GM12878 (cell line): ENCODE measurements around the gene PDHA1. TPM values are rescaled to one million over a fixed set of nuclear protein-coding genes. Genes with fewer than 3 reads are reported as not detected.

ENCODE experiments used
- ATAC-seq: fragments of 200-7000 bp; cut with Tn5 transposase; 3 replicates; pipeline ENCODE4 v1.9.1; 2020; ENCODE audit warnings: mild to moderate bottlenecking, moderate library complexity
- BruUV-seq: library from RNA; stranded (reverse); fragments of 400-500 nt; replicated peaks from 2 replicates; lab custom pipeline; 2021; lab: Mats Ljungman, UMichigan
- CTCF ChIA-PET: fragments of 300-600 bp; sonication (Branson Sonifier 250); formaldehyde crosslinking; extraction: SDS; loops from one replicate; lab custom pipeline; 2021; ENCODE audit warnings: inconsistent platforms; lab: Yijun Ruan, JAX
- POLR2A ChIA-PET: fragments of 350-600 bp; formaldehyde crosslinking; extraction: SDS; loops from one replicate; lab custom pipeline; 2021; ENCODE audit warnings: inconsistent platforms; lab: Charles Lee
- RAD21 ChIA-PET: fragments of 300-600 bp; sonication (Branson Sonifier 250); formaldehyde crosslinking; loops from one replicate; lab custom pipeline; 2023; ENCODE audit warnings: antibody characterized with exemption; ENCODE audit not compliant: unreplicated experiment; lab: Charles Lee
- SMC1A ChIA-PET: fragments of 300-600 bp; sonication (Branson Sonifier 250); formaldehyde crosslinking; loops from one replicate; lab custom pipeline; 2023; ENCODE audit not compliant: unreplicated experiment, uncharacterized antibody; lab: Charles Lee
- DNase-seq: peaks from one replicate; pipeline ENCODE4 v3.0.0-alpha.2; 2011; ENCODE audit warnings: low read depth, low spot score
- FAIRE-seq: peaks from 3 replicates; lab custom pipeline; 2011; peaks lifted over from hg19 to GRCh38; lab: Jason Lieb, UNC
- H2AFZ ChIP-seq: 2 replicates; pipeline ENCODE4 v1.6.0; 2011; ENCODE audit warnings: low read depth, low read length, control low read depth; ENCODE audit not compliant: control insufficient read depth
- H3K27ac ChIP-seq: 2 replicates; pipeline ENCODE4 v1.5.1; 2011; ENCODE audit warnings: control low read depth; ENCODE audit not compliant: control insufficient read depth, insufficient read depth
- H3K27me3 ChIP-seq, 2 experiments: replicated peaks in 1 of 2; 2 replicates each; pipeline versions ENCODE4 v1.6.0 to v1.6.1; 2011; ENCODE audit warnings: low read length in 1 of 2; ENCODE audit not compliant: control insufficient read depth in 2 of 2, insufficient read depth in 2 of 2
- H3K36me3 ChIP-seq, 2 experiments: 2 replicates each; pipeline ENCODE4 v1.5.1; 2011; ENCODE audit warnings: low read length in 1 of 2; ENCODE audit not compliant: control insufficient read depth in 2 of 2, insufficient read depth in 2 of 2
- H3K4me1 ChIP-seq: 2 replicates; pipeline ENCODE4 v1.6.1; 2011; ENCODE audit warnings: mild to moderate bottlenecking, low read length, moderate library complexity, mixed read lengths; ENCODE audit not compliant: control insufficient read depth, insufficient read depth
- H3K4me2 ChIP-seq: 2 replicates; pipeline ENCODE4 v1.6.0; 2011; ENCODE audit warnings: control low read depth; ENCODE audit not compliant: control insufficient read depth, insufficient read depth
- H3K4me3 ChIP-seq: fragments of 200-600 bp; sonication (generic); 2 replicates; pipeline ENCODE4 v1.5.1; 2016
- H3K79me2 ChIP-seq: 2 replicates; pipeline ENCODE4 v1.6.0; 2011; ENCODE audit warnings: low read length; ENCODE audit not compliant: control insufficient read depth, insufficient read depth
- H3K9ac ChIP-seq: 2 replicates; pipeline ENCODE4 v1.8.0; 2011; ENCODE audit warnings: low read length, control low read depth, mixed read lengths; ENCODE audit not compliant: control insufficient read depth, insufficient read depth
- H3K9me3 ChIP-seq: replicated peaks from 3 replicates; pipeline ENCODE4 v1.5.1; 2011; ENCODE audit warnings: mild to moderate bottlenecking, low read length; ENCODE audit not compliant: control insufficient read depth, insufficient read depth
- H4K20me1 ChIP-seq: 2 replicates; pipeline ENCODE4 v1.6.0; 2011; ENCODE audit not compliant: control insufficient read depth, insufficient read depth
- ATF7 ChIP-seq: fragments of 450-650 bp; IDR thresholded peaks from 2 replicates; pipeline ENCODE4 v1.6.1; 2016; ENCODE audit warnings: low read depth, mild to moderate bottlenecking
- CTCF ChIP-seq, 3 experiments: IDR thresholded peaks in 2 of 3; conservative IDR thresholded peaks in 1 of 3; 2 replicates each; pipeline ENCODE4 v1.5.1; 2011; ENCODE audit warnings: low read depth in 3 of 3, low read length in 3 of 3, mild to moderate bottlenecking in 3 of 3, control low read depth in 2 of 3, moderate library complexity in 2 of 3, inconsistent platforms in 1 of 3, mixed read lengths in 1 of 3; ENCODE audit not compliant: control insufficient read depth in 2 of 3, insufficient read depth in 1 of 3; ENCODE audit errors: extremely low read depth in 1 of 3
- FOXM1 ChIP-seq: IDR thresholded peaks from 2 replicates; pipeline ENCODE4 v1.6.1; 2012; ENCODE audit warnings: low read depth, mild to moderate bottlenecking, inconsistent platforms, low read length, moderate library complexity
- NFYB ChIP-seq: IDR thresholded peaks from 2 replicates; pipeline ENCODE4 v1.6.1; 2011; ENCODE audit warnings: low read depth, mild to moderate bottlenecking, low read length, improper control_type of control experiment, moderate library complexity; ENCODE audit not compliant: insufficient read depth
- NR2C2 ChIP-seq: IDR thresholded peaks from 2 replicates; pipeline ENCODE4 v1.6.1; 2011; ENCODE audit warnings: borderline replicate concordance, low read depth; ENCODE audit not compliant: control insufficient read depth, insufficient read length
- POLR2AphosphoS2 ChIP-seq: IDR thresholded peaks from 2 replicates; pipeline ENCODE4 v1.6.1; 2011; ENCODE audit warnings: low read depth, mild to moderate bottlenecking, low read length, improper control_type of control experiment, moderate library complexity
- YY1 ChIP-seq: IDR thresholded peaks from 2 replicates; pipeline ENCODE4 v1.6.1; 2011; ENCODE audit warnings: low read depth, mild to moderate bottlenecking, low read length
- WGBS: methylation state at CpG from one replicate; pipeline ENCODE4 v1.1.6; 2016; ENCODE audit warnings: low lambda C conversion rate; ENCODE audit not compliant: insufficient replicate concordance, insufficient coverage; ENCODE audit errors: missing lambda C conversion rate; 5-methylcytosine and 5-hydroxymethylcytosine counted together
- in situ Hi-C: fragments of 300-500 bp; cut with MboI; formaldehyde crosslinking; loops from 9 replicates; pipeline ENCODE4 v1.14.3; 2018; ENCODE audit warnings: mixed read lengths
- intact Hi-C: fragments of 100-400 bp; cut with micrococcal nuclease; formaldehyde crosslinking; loops from one replicate; pipeline ENCODE4 v1.14.2; 2022; ENCODE audit not compliant: unreplicated experiment
- polyA plus RNA-seq, 11 experiments: library from polyadenylated mRNA; depleted of rRNA in 4 of 11; unstranded in 6 of 11; stranded (reverse) in 5 of 11; fragments of >200 nt; fragmentation: Nextera tagmentation in 4 of 11; fragmentation: Illumina TruSeq in 1 of 11; extraction: Ambion mirVana in 4 of 11; extraction: Trizol in 1 of 11; gene quantifications; 1 replicate in 1 of 11; 2 replicates in 10 of 11; pipeline versions ENCODE4 v1.2.1 to v1.2.3, GENCODE V29; 2011 to 2016; ENCODE audit warnings: inconsistent platforms in 2 of 11, missing spikeins in 2 of 11, low read depth in 1 of 11
- total RNA-seq, 4 experiments: library from RNA; depleted of rRNA in 3 of 4; stranded (reverse); fragments of >200 nt in 3 of 4; fragmentation: Illumina TruSeq in 1 of 4; extraction: Trizol in 1 of 4; gene quantifications; 2 replicates each; pipeline versions ENCODE4 v1.2.1 to v1.2.3, GENCODE V29; 2013 to 2021
- TF ChIP-seq, protein P1 (sequence below): IDR thresholded peaks from 2 replicates; pipeline ENCODE4 v1.6.1; 2011; ENCODE audit warnings: borderline replicate concordance, low read depth, mild to moderate bottlenecking, moderate library complexity, mixed read lengths, low read length; ENCODE audit not compliant: insufficient read depth; ENCODE audit errors: extremely low read length

Gene PDHA1
- total and polyA plus RNA-seq, 10 of the 15 experiments (the other 5 are each of a cell fraction or from before 2014, with no cell fraction given): 175 to 370 (median 270) TPM

DNA sequence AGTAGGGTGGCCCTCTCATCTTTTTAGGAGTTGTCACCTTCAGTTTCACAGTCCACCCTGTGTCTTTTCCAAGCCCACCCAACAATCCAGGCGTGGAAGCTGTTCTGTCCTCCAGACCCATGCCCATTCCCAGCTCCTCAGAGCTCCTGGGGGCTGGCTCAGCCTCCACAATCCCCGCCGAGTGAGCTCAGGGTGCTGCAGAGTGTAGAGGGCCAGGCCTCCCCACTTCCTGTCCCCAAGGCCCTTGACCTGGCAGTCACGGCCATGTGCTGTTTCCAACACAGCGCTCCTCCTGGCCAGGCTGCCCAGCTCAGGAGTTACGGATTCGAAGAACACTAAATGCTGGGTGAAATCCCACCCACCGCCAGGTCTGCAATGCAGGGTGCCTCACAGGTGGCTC lies 31.8 kb downstream of the PDHA1 start:
- Histone ChIP-seq H4K20me1 (no peaks in the 10 kb centered on the region), H3K27me3 (no peaks in the 10 kb centered on the region), H3K79me2 (no peaks in the 10 kb centered on the region), H2AFZ (no peak overlapping the region), H3K4me2 (no peak overlapping the region), H3K9me3 (no peaks in the 10 kb centered on the region; the same call in 2 of the 3 replicates), H3K9ac (no peak overlapping the region), H3K4me3 (no peak overlapping the region), H3K4me1 (no peaks in the 10 kb centered on the region; the same call in 1 of the 2 replicates), H3K27ac (no peak overlapping the region), H3K36me3 (no peaks in the 10 kb centered on the region)
- ATAC-seq (no peak), FAIRE-seq (no peak), DNase-seq (no peak)
- WGBS: 43% methylated on average over 8 of the region's 8 CpGs
- intact Hi-C loops (no loop called here), in situ Hi-C loops (no loop called here)
- POLR2A ChIA-PET: no interaction called here
- CTCF ChIA-PET: no interaction called here
- no TSS peak for BruUV-seq
- TF ChIP-seq, protein P1, sequence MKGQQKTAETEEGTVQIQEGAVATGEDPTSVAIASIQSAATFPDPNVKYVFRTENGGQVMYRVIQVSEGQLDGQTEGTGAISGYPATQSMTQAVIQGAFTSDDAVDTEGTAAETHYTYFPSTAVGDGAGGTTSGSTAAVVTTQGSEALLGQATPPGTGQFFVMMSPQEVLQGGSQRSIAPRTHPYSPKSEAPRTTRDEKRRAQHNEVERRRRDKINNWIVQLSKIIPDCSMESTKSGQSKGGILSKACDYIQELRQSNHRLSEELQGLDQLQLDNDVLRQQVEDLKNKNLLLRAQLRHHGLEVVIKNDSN: no peak
- TF ChIP-seq NFYB: no peak
- no peak for TF ChIP-seq CTCF (IDR thresholded peaks at IDR 0.05 in 2 of 3, conservative IDR thresholded peaks at IDR 0.05 in 1 of 3; ENCODE audit: control insufficient read depth in 2 of 3, extremely low read depth in 1 of 3, insufficient read depth in 1 of 3, low read depth in 3 of 3, low read length in 3 of 3)
- TF ChIP-seq NR2C2: no peak
- TF ChIP-seq FOXM1: no peak
- TF ChIP-seq POLR2AphosphoS2: no peak
- TF ChIP-seq ATF7: no peak
- TF ChIP-seq YY1: no peak
- SMC1A ChIA-PET: no interaction called here
- RAD21 ChIA-PET: no interaction called here
